Measurements from ENCODE around the gene IZUMO4. TPM values are rescaled to one million over a fixed set of nuclear protein-coding genes. Genes with fewer than 3 reads are reported as not detected.

The IZUMO4 gene
- total and polyA plus RNA-seq, 10 of the 15 experiments (the other 5 are each of a cell fraction or from before 2014, with no cell fraction given): 0.53 to 27.1 (median 7.5) TPM

DNA sequence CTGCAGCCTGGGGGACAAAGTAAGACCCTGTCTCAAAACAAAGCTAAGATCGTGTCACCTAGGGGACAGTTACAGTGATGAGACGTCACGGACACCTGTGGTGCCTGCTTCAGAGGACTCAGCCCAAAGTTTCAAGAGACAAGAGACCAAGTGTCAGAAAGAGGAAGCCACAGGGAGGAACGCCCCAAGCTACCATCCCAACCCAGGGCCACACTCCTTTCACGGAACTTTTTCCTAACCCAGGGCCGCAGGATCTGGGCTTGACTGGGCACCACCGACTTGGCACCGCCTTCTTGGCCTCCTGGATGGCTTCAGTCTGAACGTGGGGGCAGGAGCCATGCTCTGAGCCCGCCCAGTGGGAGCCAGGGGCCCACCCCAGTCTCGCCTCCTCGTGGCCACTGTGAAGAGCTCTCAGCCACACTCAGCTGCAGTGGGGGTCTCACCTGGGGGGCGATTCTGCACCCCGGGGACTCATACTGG, 9.1 kb upstream of the IZUMO4 start:
- Histone ChIP-seq H3K9me3 (replicated peaks; ENCODE audit: control insufficient read depth, insufficient read depth, low read length) (no peaks in the 10 kb centered on the region), H3K9ac (ENCODE audit: control insufficient read depth, insufficient read depth, low read length) (peak overlapping the region; percentile 79), H3K4me3 (peak overlapping the region; percentile 49; the same call in 1 of the 2 replicates), H3K4me2 (ENCODE audit: control insufficient read depth, insufficient read depth) (peak overlapping the region; percentile 36), H3K36me3 (ENCODE audit: control insufficient read depth in 2 of 2, insufficient read depth in 2 of 2, low read length in 1 of 2) (no peaks in the 10 kb centered on the region; a peak in 2 of 4 replicates), H3K27ac (ENCODE audit: control insufficient read depth, insufficient read depth) (peak overlapping the region; percentile 93), H3K4me1 (ENCODE audit: control insufficient read depth, insufficient read depth, low read length) (peaks cover 52% of the 10 kb centered on the region), H4K20me1 (ENCODE audit: control insufficient read depth, insufficient read depth) (no peaks in the 10 kb centered on the region), H2AFZ (ENCODE audit: control insufficient read depth, low read depth, low read length) (no peak overlapping the region), H3K27me3 (replicated peaks in 1 of 2; ENCODE audit: control insufficient read depth in 2 of 2, insufficient read depth in 2 of 2, low read length in 1 of 2) (no peaks in the 10 kb centered on the region), H3K79me2 (ENCODE audit: control insufficient read depth, insufficient read depth, low read length) (peaks cover 77% of the 10 kb centered on the region)
- CTCF ChIA-PET: interaction anchor here (0.9 to 1.9 kb wide), 9 partner anchors 10 to 157 kb away, joined by 3 to 7 read pairs (median 3); no protein-coding TSS in a partner anchor
- ATAC-seq: peak; percentile 21
- POLR2A ChIA-PET: interaction anchor here (0.5 to 3.8 kb wide), 6 partner anchors 26 to 191 kb away, joined by 3 to 38 read pairs (median 4); partner anchors contain the start of gene MKNK2
- BruUV-seq (replicated peaks): TSS peak; percentile 44
- peak; percentile 83 for DNase-seq (ENCODE audit: low read depth, low spot score)
- intact Hi-C loops (cut with micrococcal nuclease; ENCODE audit: unreplicated experiment) (loop anchor here (5.0 kb wide), 2 partner anchors 80 to 535 kb away; no protein-coding TSS in a partner anchor), in situ Hi-C loops (cut with MboI) (loop anchor here (10.0 kb wide), 1 partner anchor 823 kb away; the partner anchor contains the start of gene CIRBP)
- SMC1A ChIA-PET (ENCODE audit: uncharacterized antibody, unreplicated experiment): interaction anchor here (0.6 to 2.2 kb wide), 3 partner anchors 36 to 366 kb away, joined by 3 to 12 read pairs (median 3); no protein-coding TSS in a partner anchor
- FAIRE-seq: no peak
- RAD21 ChIA-PET (ENCODE audit: unreplicated experiment): interaction anchor here (0.6 to 2.1 kb wide), 10 partner anchors 8 to 191 kb away, joined by 3 to 5 read pairs (median 4); partner anchors contain the start of gene AP3D1
- 0% methylated on average over 14 of the region's 14 CpGs for WGBS (ENCODE audit: insufficient coverage, insufficient replicate concordance, low lambda C conversion rate, missing lambda C conversion rate)
- TF ChIP-seq, protein P1, sequence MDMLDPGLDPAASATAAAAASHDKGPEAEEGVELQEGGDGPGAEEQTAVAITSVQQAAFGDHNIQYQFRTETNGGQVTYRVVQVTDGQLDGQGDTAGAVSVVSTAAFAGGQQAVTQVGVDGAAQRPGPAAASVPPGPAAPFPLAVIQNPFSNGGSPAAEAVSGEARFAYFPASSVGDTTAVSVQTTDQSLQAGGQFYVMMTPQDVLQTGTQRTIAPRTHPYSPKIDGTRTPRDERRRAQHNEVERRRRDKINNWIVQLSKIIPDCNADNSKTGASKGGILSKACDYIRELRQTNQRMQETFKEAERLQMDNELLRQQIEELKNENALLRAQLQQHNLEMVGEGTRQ (IDR thresholded peaks at IDR 0.05; ENCODE audit: borderline replicate concordance, low read depth, low read length): no peak
- TF ChIP-seq, protein P2, sequence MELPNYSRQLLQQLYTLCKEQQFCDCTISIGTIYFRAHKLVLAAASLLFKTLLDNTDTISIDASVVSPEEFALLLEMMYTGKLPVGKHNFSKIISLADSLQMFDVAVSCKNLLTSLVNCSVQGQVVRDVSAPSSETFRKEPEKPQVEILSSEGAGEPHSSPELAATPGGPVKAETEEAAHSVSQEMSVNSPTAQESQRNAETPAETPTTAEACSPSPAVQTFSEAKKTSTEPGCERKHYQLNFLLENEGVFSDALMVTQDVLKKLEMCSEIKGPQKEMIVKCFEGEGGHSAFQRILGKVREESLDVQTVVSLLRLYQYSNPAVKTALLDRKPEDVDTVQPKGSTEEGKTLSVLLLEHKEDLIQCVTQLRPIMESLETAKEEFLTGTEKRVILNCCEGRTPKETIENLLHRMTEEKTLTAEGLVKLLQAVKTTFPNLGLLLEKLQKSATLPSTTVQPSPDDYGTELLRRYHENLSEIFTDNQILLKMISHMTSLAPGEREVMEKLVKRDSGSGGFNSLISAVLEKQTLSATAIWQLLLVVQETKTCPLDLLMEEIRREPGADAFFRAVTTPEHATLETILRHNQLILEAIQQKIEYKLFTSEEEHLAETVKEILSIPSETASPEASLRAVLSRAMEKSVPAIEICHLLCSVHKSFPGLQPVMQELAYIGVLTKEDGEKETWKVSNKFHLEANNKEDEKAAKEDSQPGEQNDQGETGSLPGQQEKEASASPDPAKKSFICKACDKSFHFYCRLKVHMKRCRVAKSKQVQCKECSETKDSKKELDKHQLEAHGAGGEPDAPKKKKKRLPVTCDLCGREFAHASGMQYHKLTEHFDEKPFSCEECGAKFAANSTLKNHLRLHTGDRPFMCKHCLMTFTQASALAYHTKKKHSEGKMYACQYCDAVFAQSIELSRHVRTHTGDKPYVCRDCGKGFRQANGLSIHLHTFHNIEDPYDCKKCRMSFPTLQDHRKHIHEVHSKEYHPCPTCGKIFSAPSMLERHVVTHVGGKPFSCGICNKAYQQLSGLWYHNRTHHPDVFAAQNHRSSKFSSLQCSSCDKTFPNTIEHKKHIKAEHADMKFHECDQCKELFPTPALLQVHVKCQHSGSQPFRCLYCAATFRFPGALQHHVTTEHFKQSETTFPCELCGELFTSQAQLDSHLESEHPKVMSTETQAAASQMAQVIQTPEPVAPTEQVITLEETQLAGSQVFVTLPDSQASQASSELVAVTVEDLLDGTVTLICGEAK (IDR thresholded peaks at IDR 0.05; ENCODE audit: borderline replicate concordance): no peak
- TF ChIP-seq KAT2A (conservative IDR thresholded peaks at IDR 0.05; ENCODE audit: control insufficient read depth, low read depth, low read length) (no peak), ZNF217 (IDR thresholded peaks at IDR 0.05) (peak; percentile 13; the same call in 1 of the 2 replicates), TARDBP (IDR thresholded peaks at IDR 0.05; ENCODE audit: borderline replicate concordance) (0 out of 2 replicates have a peak, but pooled peaks have one; percentile 35), RB1 (IDR thresholded peaks at IDR 0.05; ENCODE audit: borderline replicate concordance) (peak; percentile 27; the same call in 1 of the 2 replicates), ZSCAN29 (IDR thresholded peaks at IDR 0.05) (no peak), ATF7 (IDR thresholded peaks at IDR 0.05; ENCODE audit: low read depth) (no peak), LARP7 (IDR thresholded peaks at IDR 0.05) (peak; percentile 66), ZNF24 (IDR thresholded peaks at IDR 0.05) (0 out of 2 replicates have a peak, but pooled peaks have one; percentile 41), IKZF1 (conservative IDR thresholded peaks at IDR 0.05) (peak; percentile 91), POLR2A (IDR thresholded peaks at IDR 0.05; ENCODE audit: low read depth, low read length) (peak; percentile 62), ZBED1 (IDR thresholded peaks at IDR 0.05; ENCODE audit: borderline replicate concordance) (0 out of 2 replicates have a peak, but pooled peaks have one; percentile 9)
- TF ChIP-seq, protein P3, sequence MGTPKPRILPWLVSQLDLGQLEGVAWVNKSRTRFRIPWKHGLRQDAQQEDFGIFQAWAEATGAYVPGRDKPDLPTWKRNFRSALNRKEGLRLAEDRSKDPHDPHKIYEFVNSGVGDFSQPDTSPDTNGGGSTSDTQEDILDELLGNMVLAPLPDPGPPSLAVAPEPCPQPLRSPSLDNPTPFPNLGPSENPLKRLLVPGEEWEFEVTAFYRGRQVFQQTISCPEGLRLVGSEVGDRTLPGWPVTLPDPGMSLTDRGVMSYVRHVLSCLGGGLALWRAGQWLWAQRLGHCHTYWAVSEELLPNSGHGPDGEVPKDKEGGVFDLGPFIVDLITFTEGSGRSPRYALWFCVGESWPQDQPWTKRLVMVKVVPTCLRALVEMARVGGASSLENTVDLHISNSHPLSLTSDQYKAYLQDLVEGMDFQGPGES (IDR thresholded peaks at IDR 0.05): no peak

Data from GM12878 (cell line).